NCI-H2171 treated with DMSO at 0.1 percent for 48 hours (cell line): ENCODE measurements around the gene ZBTB16.

Experiments used
- DNase-seq: peaks from one replicate; lab custom pipeline; 2025; lab: John Stamatoyannopoulos, UW

ZBTB16 gene

DNA sequence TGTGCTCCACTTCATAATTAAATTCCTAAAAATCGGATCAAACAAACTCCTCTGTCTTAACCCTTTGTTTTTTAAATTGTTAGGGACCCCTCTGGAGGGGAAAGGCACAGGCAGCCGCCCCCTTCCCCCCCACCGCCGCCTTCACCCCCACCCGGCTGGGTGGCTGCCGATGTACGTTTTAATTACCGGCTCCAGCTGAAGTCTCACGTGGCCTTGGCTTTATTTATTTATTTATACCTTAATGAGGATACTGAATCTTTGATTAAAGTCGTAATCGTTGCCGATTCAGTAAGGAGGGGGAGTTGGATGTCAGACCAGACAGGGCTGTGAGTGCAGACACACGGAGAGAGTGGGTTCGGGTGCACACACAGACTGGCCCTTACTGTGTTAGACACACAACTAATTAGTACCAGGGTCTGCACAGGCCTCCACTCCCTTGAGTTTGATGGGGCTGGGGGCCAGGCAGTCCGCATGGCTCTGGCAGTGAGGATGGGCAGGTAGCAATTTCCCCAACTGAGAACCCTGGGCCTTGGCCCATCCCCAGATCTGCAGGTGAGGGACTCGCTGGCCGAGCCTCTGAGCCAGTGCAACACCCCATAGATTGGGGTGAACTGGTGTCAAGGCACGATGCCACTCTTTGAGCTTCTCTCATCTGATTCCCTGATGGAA, 185.3 kb downstream of the ZBTB16 start:
- no peak for DNase-seq

DNA sequence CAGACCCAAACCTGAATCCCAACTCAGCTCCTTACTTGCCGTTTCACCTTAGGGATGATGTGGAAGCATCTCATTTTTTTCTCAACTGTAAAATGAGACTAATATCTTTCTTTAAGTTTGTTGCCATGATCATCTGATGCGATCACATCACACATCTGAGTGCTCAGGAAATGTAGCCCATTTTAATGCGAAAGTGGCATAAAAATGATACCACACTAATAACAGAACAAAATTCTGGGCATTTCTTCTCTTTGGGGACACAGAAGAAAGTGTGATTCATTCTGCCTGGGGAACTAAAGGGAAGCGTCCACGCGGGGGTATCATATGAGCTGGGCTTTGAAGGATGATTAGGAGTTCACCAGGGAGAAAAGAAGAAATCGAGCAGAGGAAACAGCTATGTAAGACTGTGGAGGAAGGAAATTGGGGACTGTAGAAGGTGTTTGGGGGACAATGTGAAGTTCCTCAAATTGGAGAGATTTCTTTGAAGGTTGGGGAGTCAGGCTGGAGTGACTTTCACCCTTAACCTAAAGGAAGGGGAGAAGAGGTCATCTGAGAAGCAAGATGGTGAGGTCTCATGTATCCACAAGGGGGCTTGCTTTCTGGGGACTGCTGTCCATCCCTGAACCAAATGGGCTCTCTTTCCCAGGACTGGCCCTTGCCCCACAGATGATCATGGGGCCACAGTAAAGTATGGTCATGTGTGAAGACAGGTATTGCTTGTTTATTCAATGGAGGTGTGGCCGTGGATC, 187.0 kb downstream of the ZBTB16 start:
- DNase-seq, result no peak

DNA sequence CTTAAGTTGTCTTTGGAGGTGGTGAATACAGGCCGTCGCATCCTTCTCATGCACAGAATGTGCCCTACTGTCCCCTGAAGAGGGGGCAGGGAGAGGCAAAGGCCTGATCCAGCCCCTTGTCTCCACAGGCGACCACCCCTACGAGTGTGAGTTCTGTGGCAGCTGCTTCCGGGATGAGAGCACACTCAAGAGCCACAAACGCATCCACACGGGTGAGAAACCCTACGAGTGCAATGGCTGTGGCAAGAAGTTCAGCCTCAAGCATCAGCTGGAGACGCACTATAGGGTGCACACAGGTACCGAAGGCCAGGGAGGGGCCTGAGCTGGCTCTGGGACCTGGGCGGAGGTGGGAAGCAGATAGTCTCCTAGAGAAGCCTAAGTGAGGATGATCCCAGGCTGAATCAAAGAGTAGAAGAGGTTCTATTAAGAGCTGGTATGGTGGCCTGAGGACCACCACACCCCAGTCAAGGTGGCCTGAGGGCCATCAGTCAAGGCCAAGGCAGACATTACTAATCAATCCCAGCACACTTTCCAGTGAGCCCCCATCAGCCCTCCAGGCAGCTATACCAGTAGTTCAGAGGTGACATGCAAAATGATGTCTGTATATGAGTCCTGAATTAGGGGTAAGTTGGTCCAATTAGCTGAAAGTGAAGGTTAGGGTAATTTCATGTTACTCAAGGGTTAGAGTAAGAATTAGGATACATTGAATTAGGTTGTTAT, 187.7 kb downstream of the ZBTB16 start:
- no peak for DNase-seq

DNA sequence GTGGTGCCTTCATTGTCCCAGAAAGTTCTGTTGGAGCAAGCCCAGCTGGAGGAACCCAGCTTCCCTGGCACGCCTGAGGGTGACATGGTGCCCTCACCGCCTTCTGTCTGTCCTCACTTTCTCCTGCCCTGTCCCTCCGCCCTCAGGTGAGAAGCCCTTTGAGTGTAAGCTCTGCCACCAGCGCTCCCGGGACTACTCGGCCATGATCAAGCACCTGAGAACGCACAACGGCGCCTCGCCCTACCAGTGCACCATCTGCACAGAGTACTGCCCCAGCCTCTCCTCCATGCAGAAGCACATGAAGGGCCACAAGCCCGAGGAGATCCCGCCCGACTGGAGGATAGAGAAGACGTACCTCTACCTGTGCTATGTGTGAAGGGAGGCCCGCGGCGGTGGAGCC, 190.7 kb downstream of the ZBTB16 start:
- DNase-seq, result no peak

DNA sequence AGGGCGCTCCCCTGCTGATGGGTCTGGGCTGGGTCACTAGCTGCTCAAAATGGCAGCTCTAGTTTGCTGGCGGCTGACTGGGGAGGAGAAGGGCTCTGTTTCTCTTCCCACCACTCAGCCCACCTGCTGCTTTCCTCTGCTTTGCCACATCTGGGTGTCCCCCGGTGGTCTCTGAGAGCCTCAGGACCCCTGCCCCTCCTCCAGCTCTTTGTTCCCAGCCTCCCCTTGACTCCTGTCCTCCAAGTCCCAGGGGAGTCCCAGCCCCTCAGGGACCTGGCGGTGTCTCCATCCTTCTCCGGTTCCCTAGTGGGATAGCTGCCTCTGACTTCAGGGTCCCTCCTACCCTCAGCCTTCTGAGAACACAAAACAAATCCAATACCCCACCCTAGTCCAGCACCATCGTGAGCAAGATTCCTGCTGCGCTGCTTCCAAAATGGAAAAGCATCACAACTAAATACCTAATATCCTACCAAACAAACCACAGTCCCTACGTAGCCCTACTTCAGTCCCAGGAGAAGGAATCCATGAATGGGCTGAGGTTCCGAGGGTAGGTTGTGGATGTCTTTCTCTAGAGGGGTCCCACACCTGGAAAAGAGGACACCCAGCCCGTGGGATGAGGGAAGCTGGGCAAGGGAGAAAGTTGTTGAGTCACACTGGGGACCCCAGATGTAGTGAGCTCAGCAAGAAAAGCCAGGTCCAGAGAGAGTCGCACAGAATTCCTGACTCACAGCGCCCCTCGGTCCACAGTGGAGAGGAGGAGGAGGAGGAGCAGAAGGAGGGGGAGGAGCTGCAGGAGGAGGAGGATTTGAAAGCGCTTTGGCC, 191.7 kb downstream of the ZBTB16 start:
- no peak for DNase-seq

DNA sequence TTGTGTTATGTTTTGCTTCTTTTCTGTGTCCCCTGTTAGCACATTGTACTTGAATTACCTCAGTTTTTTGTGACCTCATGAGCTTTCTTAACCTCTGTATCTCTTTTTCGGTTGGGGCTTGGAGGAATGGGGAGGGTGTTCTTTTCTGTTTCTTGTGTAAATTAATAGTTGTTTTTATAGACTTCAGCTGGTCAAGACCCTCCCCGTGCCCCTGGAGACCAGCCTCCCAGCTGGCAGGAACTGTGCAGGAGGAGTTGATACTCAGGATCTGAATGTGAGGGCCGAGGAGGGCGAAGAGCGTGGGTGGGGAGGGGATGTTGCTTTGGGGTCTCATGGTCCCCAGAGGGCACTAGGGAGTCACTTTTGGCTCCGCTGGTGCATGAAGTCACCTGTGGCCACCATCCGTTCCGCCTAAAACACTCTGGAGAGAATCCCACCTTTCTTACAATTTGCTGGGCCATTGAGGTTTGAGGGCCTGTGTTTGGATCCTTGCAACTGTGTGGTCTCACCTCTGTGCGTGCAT, 192.4 kb downstream of the ZBTB16 start:
- DNase-seq, result no peak

DNA sequence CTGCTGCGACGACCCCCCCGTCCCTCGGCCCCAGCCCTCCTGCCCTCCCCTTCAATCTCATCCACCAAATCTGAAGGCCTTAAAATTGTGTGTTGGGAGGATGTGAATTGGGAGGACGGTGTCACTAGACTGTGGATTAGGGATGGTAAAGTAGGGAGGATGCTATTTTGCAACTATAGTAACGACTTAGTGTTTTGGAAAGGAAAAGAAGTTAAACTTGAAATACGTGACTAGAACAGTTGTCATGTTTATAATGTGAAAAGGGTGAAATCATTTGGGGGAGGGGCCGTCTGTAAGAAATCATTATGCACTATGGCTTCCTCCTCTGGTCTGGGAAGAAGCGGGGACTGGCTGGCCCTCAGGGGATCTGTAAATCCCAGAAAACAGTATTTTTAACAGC, 193.3 kb downstream of the ZBTB16 start:
- DNase-seq, result no peak

DNA sequence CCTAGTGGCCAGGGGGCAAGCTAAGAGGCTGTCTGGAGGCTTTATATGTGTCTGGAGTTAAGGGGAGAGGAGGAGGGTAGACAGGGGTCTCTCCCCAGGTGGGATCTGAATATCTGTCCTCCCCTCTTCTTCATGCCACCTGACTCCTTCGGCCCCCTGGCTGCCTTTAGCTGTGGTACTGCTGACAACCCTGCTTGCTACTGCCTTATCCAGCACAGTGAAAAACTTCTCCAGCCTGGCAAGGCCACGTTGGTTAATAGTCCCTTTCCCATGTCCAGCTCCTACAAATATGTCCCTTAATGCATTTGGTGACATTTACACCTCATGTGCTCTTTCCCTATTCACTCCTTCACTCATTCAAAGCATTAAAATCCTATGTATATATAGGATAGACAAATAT, 194.3 kb downstream of the ZBTB16 start:
- DNase-seq, result no peak

DNA sequence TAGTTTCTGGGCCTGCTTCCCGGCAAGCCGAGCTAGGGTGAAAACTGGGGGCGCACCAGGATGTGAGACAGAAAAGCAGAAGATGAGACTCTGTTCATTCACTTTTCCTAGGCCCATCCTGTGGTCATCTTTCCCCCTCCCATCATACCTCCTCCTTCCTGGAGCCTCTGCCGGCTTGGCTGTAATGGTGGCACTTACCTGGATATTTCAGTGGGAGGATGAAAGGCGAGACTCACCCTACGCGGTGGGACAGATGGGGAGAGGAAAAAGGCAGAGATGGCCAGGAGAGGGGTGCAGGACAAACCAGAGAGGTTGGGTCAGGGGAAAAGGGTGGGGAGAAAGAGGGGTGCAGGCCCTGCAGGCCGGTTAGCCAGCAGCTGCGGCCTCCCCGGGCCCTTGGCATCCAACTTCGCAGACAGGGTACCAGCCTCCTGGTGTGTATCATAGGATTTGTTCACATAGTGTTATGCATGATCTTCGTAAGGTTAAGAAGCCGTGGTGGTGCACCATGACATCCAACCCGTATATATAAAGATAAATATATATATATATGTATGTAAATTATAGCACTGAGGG, 195.1 kb downstream of the ZBTB16 start:
- DNase-seq, result no peak

DNA sequence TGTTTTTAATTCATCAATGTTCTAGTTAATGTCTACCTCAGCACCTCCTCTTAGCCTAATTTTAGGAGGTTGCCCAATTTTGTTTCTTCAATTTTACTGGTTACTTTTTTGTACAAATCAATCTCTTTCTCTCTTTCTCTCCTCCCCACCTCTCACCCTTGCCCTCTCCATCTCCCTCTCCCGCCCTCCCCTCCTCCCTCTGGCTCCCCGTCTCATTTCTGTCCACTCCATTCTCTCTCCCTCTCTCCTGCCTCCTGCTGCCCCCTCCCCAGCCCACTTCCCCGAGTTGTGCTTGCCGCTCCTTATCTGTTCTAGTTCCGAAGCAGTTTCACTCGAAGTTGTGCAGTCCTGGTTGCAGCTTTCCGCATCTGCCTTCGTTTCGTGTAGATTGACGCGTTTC, 195.8 kb downstream of the ZBTB16 start:
- no peak for DNase-seq

DNA sequence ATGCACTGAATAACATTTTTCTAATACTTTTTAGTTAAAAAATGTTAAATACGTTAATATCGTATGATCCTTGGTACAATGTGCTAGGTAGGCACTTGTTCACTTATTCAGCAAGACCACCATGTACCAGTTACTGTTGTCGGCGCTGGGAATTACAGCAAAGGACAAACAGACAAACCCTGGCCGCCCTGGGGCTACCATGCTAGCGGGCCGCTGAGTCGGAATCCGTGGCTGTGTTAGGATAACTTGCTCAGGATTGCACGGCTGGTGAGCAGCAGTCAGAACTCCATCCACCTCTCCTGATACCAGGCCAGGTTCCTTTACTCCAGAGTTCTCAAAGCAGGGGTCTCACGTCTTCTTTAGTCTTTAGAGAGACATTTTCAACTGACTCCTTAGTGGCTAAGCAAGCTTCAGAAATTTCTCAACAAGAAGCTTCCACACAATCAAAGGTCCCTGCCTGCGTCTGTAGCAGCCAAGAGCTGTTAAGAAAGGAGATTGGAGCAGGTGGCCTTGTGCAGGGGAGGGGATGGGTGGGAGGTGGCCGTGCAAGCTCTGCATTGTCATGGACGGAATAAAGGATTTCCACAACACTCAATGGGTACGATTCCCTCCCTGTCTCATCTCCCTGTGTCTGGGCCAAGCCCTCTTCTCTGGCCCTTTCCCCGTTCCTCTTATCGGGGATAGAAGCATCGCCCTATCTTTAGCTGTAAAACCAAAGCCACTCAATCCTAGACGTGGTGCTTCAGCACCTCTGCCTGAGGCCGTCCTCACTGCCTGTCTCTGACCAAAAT, 196.9 kb downstream of the ZBTB16 start:
- no peak for DNase-seq

DNA sequence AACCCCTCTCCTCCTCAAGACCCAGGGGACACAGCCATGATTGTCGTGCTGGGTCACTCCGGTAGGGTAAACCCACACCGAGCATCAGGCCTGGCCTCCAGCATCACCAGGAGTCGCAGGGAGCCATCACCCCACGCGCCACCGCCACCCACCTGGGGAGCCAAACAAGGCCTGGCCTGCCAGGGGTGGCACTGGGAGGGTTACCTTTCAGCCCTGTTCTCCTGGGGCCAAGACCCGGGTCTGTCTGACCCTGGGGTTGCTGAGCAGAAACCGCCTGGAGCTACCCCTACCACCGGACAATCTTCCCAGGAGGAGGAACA, 197.4 kb downstream of the ZBTB16 start:
- no peak for DNase-seq

DNA sequence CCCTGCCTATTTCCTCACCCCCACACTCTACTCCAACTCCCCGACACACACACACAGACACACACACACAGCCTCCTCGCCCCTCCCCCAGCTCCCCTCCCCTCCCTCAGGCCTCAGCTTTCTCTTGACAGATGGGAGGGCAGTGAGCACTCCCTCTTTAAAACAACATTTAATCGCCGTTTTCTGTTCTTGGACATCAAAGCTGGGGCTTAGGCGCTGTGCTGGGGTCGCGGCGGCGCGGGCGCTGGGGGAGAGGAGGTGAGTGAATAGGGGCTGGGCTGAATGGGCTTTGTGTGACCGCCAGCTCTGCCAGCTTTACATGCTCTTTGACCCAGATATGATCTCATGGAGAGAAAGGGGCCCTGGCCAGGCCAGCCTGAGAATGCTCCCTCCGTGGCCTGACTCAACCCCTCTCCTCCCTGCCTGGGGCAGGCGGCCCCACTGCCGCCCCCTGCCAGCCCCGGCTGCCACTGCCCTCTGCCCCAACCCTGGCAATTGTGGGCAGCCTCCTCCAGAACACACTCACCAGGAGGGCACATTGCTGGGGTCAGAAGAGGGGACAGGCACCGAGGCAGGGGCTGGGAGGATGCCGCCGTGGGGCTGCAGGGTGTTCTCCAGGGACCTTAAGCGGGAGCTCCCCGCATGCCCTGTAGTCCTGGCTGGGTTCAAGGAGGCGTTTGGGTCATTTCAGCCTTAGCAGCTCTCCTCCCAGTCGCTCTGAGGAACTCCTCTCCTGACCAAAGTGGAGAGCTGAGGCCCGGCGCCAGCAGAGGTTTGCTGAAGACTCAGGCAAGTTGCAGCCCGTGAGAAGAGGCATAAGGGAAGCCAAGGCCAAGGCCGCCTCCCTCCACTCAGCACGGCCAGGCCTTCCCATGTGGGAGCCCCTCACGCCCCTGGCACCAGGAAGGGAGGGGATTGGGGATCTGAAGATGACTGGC, 198.4 kb downstream of the ZBTB16 start:
- no peak for DNase-seq

DNA sequence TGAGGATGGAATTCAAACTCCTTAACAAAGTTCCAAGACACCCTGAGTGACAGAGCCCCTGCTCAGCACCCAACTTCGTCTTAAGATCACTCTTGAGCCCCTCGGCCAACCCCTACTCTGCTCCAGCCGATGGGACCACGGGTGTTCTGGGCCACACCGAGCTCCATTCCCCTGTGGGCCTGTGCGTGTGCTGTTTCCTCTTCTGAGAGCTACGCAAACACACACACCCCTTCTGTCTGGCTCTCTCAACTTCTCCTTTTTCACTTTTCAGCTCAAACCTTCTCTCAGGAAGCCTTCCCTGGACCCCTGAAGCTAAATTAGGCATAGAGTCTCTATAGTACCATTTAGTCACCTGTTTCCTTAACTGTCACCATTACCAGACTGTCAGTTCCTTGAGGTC, 199.2 kb downstream of the ZBTB16 start:
- DNase-seq, result no peak

DNA sequence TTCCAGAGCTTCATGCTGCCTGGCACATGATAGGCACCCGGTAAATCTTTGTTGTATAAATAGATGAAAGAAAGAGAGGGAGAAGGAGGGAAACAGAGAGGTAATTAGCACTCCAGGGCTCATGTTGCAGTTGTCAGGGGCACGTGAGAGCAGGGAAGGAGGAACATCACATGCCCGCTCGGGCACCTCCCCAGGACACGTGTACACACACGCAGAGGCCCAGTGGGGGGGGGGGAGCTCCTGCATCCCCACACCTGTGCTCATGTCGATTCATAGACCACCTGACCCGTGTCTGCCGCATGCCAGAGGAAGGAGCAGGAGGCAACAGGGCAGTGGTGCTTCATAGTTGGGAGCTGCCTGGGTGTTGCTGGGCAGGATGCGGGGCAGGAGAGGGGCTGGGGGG, 199.6 kb downstream of the ZBTB16 start:
- peak; percentile 70 for DNase-seq

DNA sequence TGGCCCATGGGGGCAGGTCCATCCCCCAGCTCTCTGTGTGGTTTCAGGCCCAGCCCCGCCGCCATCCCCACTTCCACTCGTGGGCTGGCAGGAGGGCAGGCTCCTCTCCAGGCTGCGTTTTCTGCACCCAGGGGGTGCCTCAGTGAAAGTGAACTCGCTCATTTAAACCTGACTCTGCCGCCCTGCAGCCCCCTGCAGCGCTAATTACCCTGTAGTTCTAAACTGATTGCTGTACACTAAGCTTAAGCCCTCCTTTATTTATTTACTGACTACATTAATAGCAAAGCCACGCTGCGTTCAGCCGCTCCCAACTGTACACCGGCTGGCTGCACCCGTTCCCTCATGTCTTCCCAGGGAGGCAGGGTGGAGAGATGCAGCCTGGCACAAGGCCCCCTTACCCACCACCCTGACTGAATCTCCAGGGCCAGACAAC, 200.1 kb downstream of the ZBTB16 start:
- DNase-seq, result peak; percentile 45

DNA sequence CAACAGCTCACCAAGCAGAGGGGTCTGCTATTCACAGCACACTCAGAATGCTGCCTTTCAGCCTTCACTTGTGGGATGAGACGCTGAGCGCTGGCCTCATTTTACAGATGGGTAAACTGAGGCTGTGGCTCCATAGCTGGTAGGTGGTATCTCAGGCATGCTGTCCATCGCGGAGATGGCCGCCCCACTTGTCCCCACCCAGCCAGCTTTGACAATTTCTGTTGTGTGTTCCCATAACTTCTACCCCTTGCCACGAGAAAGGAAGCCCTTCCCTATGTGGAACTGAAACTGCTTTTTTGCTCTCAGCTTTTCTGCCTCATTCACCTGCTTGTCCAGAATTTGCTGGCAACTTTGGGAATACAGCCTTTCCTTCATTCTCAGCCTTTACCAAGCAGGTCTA, 200.6 kb downstream of the ZBTB16 start:
- no peak for DNase-seq

DNA sequence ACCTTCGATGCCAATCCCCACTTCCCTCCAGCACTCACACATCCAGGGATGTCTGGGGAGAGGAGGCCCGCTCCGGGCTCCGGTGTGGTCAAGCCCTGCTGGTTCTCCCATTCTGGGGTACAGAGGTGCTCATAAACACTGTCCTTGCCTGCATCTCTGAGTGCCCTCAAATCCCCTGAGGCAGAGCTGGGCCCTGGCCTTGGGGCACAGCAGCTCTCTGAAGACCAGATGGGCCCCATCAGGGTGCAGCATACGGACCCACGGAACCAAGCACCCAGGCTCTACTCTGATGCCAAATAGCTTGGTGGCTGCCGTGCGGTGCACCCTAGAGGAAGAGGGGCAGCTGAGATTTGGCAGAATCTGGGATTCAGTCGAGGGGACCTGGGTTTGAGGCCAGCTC, 201.0 kb downstream of the ZBTB16 start:
- DNase-seq, result no peak

DNA sequence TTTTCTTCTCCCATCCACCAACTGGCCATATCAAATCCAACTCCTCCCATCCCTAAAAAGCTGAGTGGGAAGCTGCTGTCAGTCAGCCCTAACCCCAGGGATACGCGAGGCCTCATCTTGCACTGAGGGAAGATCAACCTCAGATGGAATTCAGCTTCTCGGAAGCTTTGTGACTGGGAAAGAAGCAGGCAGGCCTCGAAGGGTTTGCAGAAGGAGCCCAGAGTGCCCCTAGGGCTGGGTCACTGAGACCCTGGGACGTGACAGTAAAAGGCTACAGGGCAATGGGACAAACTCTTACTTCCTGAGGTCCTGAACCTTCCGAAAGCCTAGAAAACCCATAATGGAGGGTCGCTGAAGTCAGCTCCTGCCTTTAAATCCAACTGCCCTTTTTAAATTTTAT, 202.3 kb downstream of the ZBTB16 start:
- no peak for DNase-seq
